ENCODE measurements around the gene VASH2.
"Not testable (repeated sequence)": the region's sequence is repeated elsewhere in the genome, so short reads cannot be mapped to it uniquely, and the experiment has no call there.

The VASH2 gene

GRCh38 chr1:212964993-212965392, 14.7 kb downstream of the VASH2 start:
- H3K4me3 ChIP-seq (ENCODE audit: insufficient read depth in 1 of 2, low read depth in 1 of 2, low read length in 2 of 2); H2BK120ac ChIP-seq (ENCODE audit: low read depth, low read length); H3K4me2 ChIP-seq (ENCODE audit: low read length, poor library complexity, severe bottlenecking); H3K36me3 ChIP-seq (ENCODE audit: control insufficient read depth in 1 of 2, insufficient read depth in 2 of 2, low read depth in 1 of 2, low read length in 2 of 2); H2AK5ac ChIP-seq (ENCODE audit: low read length, severe bottlenecking); H4K8ac ChIP-seq (ENCODE audit: low read length); H2BK15ac ChIP-seq (ENCODE audit: low read depth, poor library complexity, severe bottlenecking); H3K9me3 ChIP-seq (ENCODE audit: control insufficient read depth, low read length); H3K23ac ChIP-seq (ENCODE audit: low read length in 2 of 2); H2AFZ ChIP-seq (ENCODE audit: low read depth, low read length); H3K14ac ChIP-seq (ENCODE audit: low read length in 2 of 2); H3K27ac ChIP-seq (ENCODE audit: low read length, poor library complexity, severe bottlenecking); H3K79me1 ChIP-seq (replicated peaks; ENCODE audit: low read length, poor library complexity, severe bottlenecking); H2BK5ac ChIP-seq (ENCODE audit: low read depth, low read length, poor library complexity, severe bottlenecking); H3K9ac ChIP-seq (ENCODE audit: low read length); H3K4ac ChIP-seq (ENCODE audit: low read depth in 1 of 2, low read length in 2 of 2); H3K4me1 ChIP-seq (ENCODE audit: control insufficient read depth, insufficient read depth, low read depth, low read length); H2BK12ac ChIP-seq (ENCODE audit: low read length in 2 of 2); H3K18ac ChIP-seq (ENCODE audit: low read depth in 1 of 2, low read length in 2 of 2); DNase-seq; H4K91ac ChIP-seq (ENCODE audit: low read length): not testable (repeated sequence)
- WGBS, result 100% methylated on average over 1 of the region's 1 CpG
- peaks cover 0 to 76% of the 10 kb centered on the region in 2 experiments for H3K27me3 ChIP-seq (ENCODE audit: control insufficient read depth in 1 of 2, insufficient read depth in 1 of 2, low read length in 2 of 2)

- no peak overlapping the region for H2AFZ ChIP-seq (ENCODE audit: low read depth, low read length)
- no peaks in the 10 kb centered on the region for H3K9me3 ChIP-seq (ENCODE audit: control insufficient read depth, low read length)
- H3K4me2 ChIP-seq (ENCODE audit: low read length, poor library complexity, severe bottlenecking), result no peak overlapping the region
- WGBS, result 78% methylated on average over 5 of the region's 5 CpGs
- H3K27ac ChIP-seq (ENCODE audit: low read length, poor library complexity, severe bottlenecking), result no peak overlapping the region
- no peaks in the 10 kb centered on the region for H3K36me3 ChIP-seq (ENCODE audit: control insufficient read depth in 1 of 2, insufficient read depth in 2 of 2, low read depth in 1 of 2, low read length in 2 of 2)
- H3K27me3 ChIP-seq (ENCODE audit: control insufficient read depth in 1 of 2, insufficient read depth in 1 of 2, low read length in 2 of 2), result peaks cover 0 to 78% of the 10 kb centered on the region in 2 experiments
- H3K23ac ChIP-seq (ENCODE audit: low read length in 2 of 2), result no peak overlapping the region
- no peak overlapping the region for H2BK12ac ChIP-seq (ENCODE audit: low read length in 2 of 2)
- DNase-seq, result no peak
- no peak overlapping the region for H3K4me3 ChIP-seq (ENCODE audit: insufficient read depth in 1 of 2, low read depth in 1 of 2, low read length in 2 of 2)
- no peak overlapping the region for H3K14ac ChIP-seq (ENCODE audit: low read length in 2 of 2)
- no peak overlapping the region for H4K8ac ChIP-seq (ENCODE audit: low read length)
- H3K4me1 ChIP-seq (ENCODE audit: control insufficient read depth, insufficient read depth, low read depth, low read length), result peaks cover 1% of the 10 kb centered on the region
- no peak overlapping the region for H3K9ac ChIP-seq (ENCODE audit: low read length)
- no peak overlapping the region for H2AK5ac ChIP-seq (ENCODE audit: low read length, severe bottlenecking)
- no peak overlapping the region for H3K18ac ChIP-seq (ENCODE audit: low read depth in 1 of 2, low read length in 2 of 2)
- H4K91ac ChIP-seq (ENCODE audit: low read length), result no peak overlapping the region
- H3K4ac ChIP-seq (ENCODE audit: low read depth in 1 of 2, low read length in 2 of 2), result no peak overlapping the region
- H2BK15ac ChIP-seq (ENCODE audit: low read depth, poor library complexity, severe bottlenecking), result no peak overlapping the region
- no peak overlapping the region for H2BK120ac ChIP-seq (ENCODE audit: low read depth, low read length)
- H2BK5ac ChIP-seq (ENCODE audit: low read depth, low read length, poor library complexity, severe bottlenecking), result no peak overlapping the region
- H3K79me1 ChIP-seq (replicated peaks; ENCODE audit: low read length, poor library complexity, severe bottlenecking), result no peaks in the 10 kb centered on the region
Measured at GRCh38 chr1:212966616-212967015, 16.3 kb downstream of the VASH2 start.

- no peak overlapping the region for H2BK15ac ChIP-seq (ENCODE audit: low read depth, poor library complexity, severe bottlenecking)
- H2BK120ac ChIP-seq (ENCODE audit: low read depth, low read length), result no peak overlapping the region
- DNase-seq, result peak; percentile 51
- WGBS, result 81% methylated on average over 8 of the region's 8 CpGs
- H3K4me1 ChIP-seq (ENCODE audit: control insufficient read depth, insufficient read depth, low read depth, low read length), result peaks cover 1% of the 10 kb centered on the region
- H4K91ac ChIP-seq (ENCODE audit: low read length), result no peak overlapping the region
- H3K4ac ChIP-seq (ENCODE audit: low read depth in 1 of 2, low read length in 2 of 2), result no peak overlapping the region
- no peaks in the 10 kb centered on the region for H3K9me3 ChIP-seq (ENCODE audit: control insufficient read depth, low read length)
- H3K79me1 ChIP-seq (replicated peaks; ENCODE audit: low read length, poor library complexity, severe bottlenecking), result no peaks in the 10 kb centered on the region
- H3K23ac ChIP-seq (ENCODE audit: low read length in 2 of 2), result no peak overlapping the region
- H3K14ac ChIP-seq (ENCODE audit: low read length in 2 of 2), result no peak overlapping the region
- no peaks in the 10 kb centered on the region for H3K36me3 ChIP-seq (ENCODE audit: control insufficient read depth in 1 of 2, insufficient read depth in 2 of 2, low read depth in 1 of 2, low read length in 2 of 2)
- no peak overlapping the region for H2AFZ ChIP-seq (ENCODE audit: low read depth, low read length)
- H4K8ac ChIP-seq (ENCODE audit: low read length), result no peak overlapping the region
- no peak overlapping the region for H3K27ac ChIP-seq (ENCODE audit: low read length, poor library complexity, severe bottlenecking)
- H3K4me3 ChIP-seq (ENCODE audit: insufficient read depth in 1 of 2, low read depth in 1 of 2, low read length in 2 of 2), result no peak overlapping the region
- H3K18ac ChIP-seq (ENCODE audit: low read depth in 1 of 2, low read length in 2 of 2), result no peak overlapping the region
- H3K9ac ChIP-seq (ENCODE audit: low read length), result no peak overlapping the region
- no peak overlapping the region for H2AK5ac ChIP-seq (ENCODE audit: low read length, severe bottlenecking)
- peaks cover 0 to 78% of the 10 kb centered on the region in 2 experiments for H3K27me3 ChIP-seq (ENCODE audit: control insufficient read depth in 1 of 2, insufficient read depth in 1 of 2, low read length in 2 of 2)
- H2BK12ac ChIP-seq (ENCODE audit: low read length in 2 of 2), result no peak overlapping the region
- no peak overlapping the region for H2BK5ac ChIP-seq (ENCODE audit: low read depth, low read length, poor library complexity, severe bottlenecking)
- H3K4me2 ChIP-seq (ENCODE audit: low read length, poor library complexity, severe bottlenecking), result no peak overlapping the region
Measured at GRCh38 chr1:212967801-212968200, 17.5 kb downstream of the VASH2 start.

GRCh38 chr1:212968368-212968863, 18.1 kb downstream of the VASH2 start:
- 66% methylated on average over 2 of the region's 3 CpGs for WGBS
- no peak overlapping the region for H2BK5ac ChIP-seq (ENCODE audit: low read depth, low read length, poor library complexity, severe bottlenecking)
- DNase-seq, result no peak

More at GRCh38 chr1:212968368-212968863, 18.1 kb downstream of the VASH2 start:
- Histone ChIP-seq H2BK12ac (ENCODE audit: low read length in 2 of 2) (no peak overlapping the region), H2AK5ac (ENCODE audit: low read length, severe bottlenecking) (no peak overlapping the region), H4K91ac (ENCODE audit: low read length) (no peak overlapping the region), H2BK15ac (ENCODE audit: low read depth, poor library complexity, severe bottlenecking) (no peak overlapping the region), H3K4me2 (ENCODE audit: low read length, poor library complexity, severe bottlenecking) (no peak overlapping the region), H4K8ac (ENCODE audit: low read length) (no peak overlapping the region), H3K27me3 (ENCODE audit: control insufficient read depth in 1 of 2, insufficient read depth in 1 of 2, low read length in 2 of 2) (peaks cover 0 to 78% of the 10 kb centered on the region in 2 experiments), H3K36me3 (ENCODE audit: control insufficient read depth in 1 of 2, insufficient read depth in 2 of 2, low read depth in 1 of 2, low read length in 2 of 2) (no peaks in the 10 kb centered on the region), H3K9me3 (ENCODE audit: control insufficient read depth, low read length) (no peaks in the 10 kb centered on the region), H3K4me1 (ENCODE audit: control insufficient read depth, insufficient read depth, low read depth, low read length) (no peaks in the 10 kb centered on the region), H2BK120ac (ENCODE audit: low read depth, low read length) (no peak overlapping the region), H2AFZ (ENCODE audit: low read depth, low read length) (no peak overlapping the region), H3K23ac (ENCODE audit: low read length in 2 of 2) (no peak overlapping the region), H3K9ac (ENCODE audit: low read length) (no peak overlapping the region), H3K27ac (ENCODE audit: low read length, poor library complexity, severe bottlenecking) (no peak overlapping the region), H3K14ac (ENCODE audit: low read length in 2 of 2) (no peak overlapping the region), H3K4ac (ENCODE audit: low read depth in 1 of 2, low read length in 2 of 2) (no peak overlapping the region), H3K18ac (ENCODE audit: low read depth in 1 of 2, low read length in 2 of 2) (no peak overlapping the region), H3K4me3 (ENCODE audit: insufficient read depth in 1 of 2, low read depth in 1 of 2, low read length in 2 of 2) (no peak overlapping the region), H3K79me1 (replicated peaks; ENCODE audit: low read length, poor library complexity, severe bottlenecking) (no peaks in the 10 kb centered on the region)

Data from mesenchymal stem cell (in vitro differentiated cells and primary cell).